Measurements from ENCODE around the gene SLC25A42. TPM values are rescaled to one million over a fixed set of nuclear protein-coding genes. Genes with fewer than 3 reads are reported as not detected.
"Not testable (repeated sequence)": the region's sequence is repeated elsewhere in the genome, so short reads cannot be mapped to it uniquely, and the experiment has no call there.

SLC25A42 gene, protein sequence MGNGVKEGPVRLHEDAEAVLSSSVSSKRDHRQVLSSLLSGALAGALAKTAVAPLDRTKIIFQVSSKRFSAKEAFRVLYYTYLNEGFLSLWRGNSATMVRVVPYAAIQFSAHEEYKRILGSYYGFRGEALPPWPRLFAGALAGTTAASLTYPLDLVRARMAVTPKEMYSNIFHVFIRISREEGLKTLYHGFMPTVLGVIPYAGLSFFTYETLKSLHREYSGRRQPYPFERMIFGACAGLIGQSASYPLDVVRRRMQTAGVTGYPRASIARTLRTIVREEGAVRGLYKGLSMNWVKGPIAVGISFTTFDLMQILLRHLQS
- 1 to 10 TPM; 6.7 to 8.5 TPM for total RNA-seq

GRCh38 chr19:19063183-19064097, at the start of gene SLC25A42:
Gene SLC25A42 (plus strand): TSS chr19:19063994. CDS start chr19:19096125, 32,131 bp downstream.
- DNase-seq: peak; percentile 99
- peaks cover 3% of the 10 kb centered on the region for H3K36me3 Mint-ChIP-seq (ENCODE audit: low read depth)
- peak within 1 kb of the TSS; percentile 83 for H3K27ac Mint-ChIP-seq
- CTCF ChIA-PET: interaction anchor here (0.8 to 1.7 kb wide), 5 partner anchors 9 to 82 kb away, joined by 3 to 6 read pairs (median 5); no protein-coding TSS in a partner anchor
- peaks cover 41% of the 10 kb centered on the region for H3K4me1 Mint-ChIP-seq (ENCODE audit: low read depth)
- peak within 1 kb of the TSS; percentile 85 for H3K4me3 Mint-ChIP-seq
- H3K9me3 Mint-ChIP-seq: no peaks in the 10 kb centered on the region
- intact Hi-C loops (cut with micrococcal nuclease): loop anchor here (1.0 to 2.0 kb wide), 9 partner anchors 30 to 541 kb away; partner anchors contain the start of genes ARMC6, BORCS8, COPE and DDX49
- H3K27me3 Mint-ChIP-seq (ENCODE audit: low read depth): no peaks in the 10 kb centered on the region

GRCh38 chr19:19021115-19021514, 42.7 kb upstream of the SLC25A42 start:
- Mint-ChIP-seq H3K36me3 (ENCODE audit: low read depth) (peaks cover 48% of the 10 kb centered on the region), H3K9me3 (no peaks in the 10 kb centered on the region), H3K27ac (no peak overlapping the region), H3K4me3 (no peak overlapping the region), H3K27me3 (ENCODE audit: low read depth) (no peaks in the 10 kb centered on the region), H3K4me1 (ENCODE audit: low read depth) (peaks cover 25% of the 10 kb centered on the region)
- intact Hi-C loops (cut with micrococcal nuclease): no loop called here
- DNase-seq: no peak
- CTCF ChIA-PET: interaction anchor here (0.6 to 1.0 kb wide), 3 partner anchors 12 to 129 kb away, joined by 3 read pairs; no protein-coding TSS in a partner anchor

GRCh38 chr19:19022380-19022961, 41.3 kb upstream of the SLC25A42 start:
- CTCF ChIA-PET: no interaction called here
- Mint-ChIP-seq H3K27me3 (ENCODE audit: low read depth) (no peaks in the 10 kb centered on the region), H3K4me3 (no peak overlapping the region), H3K4me1 (ENCODE audit: low read depth) (peaks cover 28% of the 10 kb centered on the region), H3K27ac (no peak overlapping the region), H3K9me3 (no peaks in the 10 kb centered on the region), H3K36me3 (ENCODE audit: low read depth) (peaks cover 48% of the 10 kb centered on the region)
- no peak for DNase-seq
- intact Hi-C loops (cut with micrococcal nuclease): no loop called here

DNA sequence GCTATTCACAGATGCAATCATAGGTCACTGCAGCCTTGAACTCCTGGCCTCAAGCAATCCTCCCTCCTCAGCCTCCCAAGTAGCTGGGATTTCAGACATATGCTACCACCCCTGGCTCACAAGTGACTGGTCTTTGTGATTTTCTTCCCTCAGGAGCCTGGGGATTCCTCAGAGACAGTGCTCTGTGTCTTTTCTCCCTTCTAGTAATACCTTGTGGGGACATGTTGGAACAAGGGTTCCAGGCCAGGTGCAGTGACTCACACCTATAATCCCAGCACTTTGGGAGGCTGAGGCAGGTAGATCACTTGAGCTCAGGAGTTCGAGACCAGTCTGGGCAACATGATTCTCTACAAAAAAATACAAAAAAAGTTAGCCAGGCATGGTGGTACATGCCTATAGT, 40.4 kb upstream of the SLC25A42 start:
- H3K9me3 Mint-ChIP-seq; H3K27me3 Mint-ChIP-seq (ENCODE audit: low read depth); DNase-seq; H3K4me3 Mint-ChIP-seq; intact Hi-C loops (cut with micrococcal nuclease); CTCF ChIA-PET; H3K27ac Mint-ChIP-seq: not testable (repeated sequence)
- peaks cover 29% of the 10 kb centered on the region for H3K4me1 Mint-ChIP-seq (ENCODE audit: low read depth)
- peaks cover 47% of the 10 kb centered on the region for H3K36me3 Mint-ChIP-seq (ENCODE audit: low read depth)

GRCh38 chr19:19025861-19026260, 37.9 kb upstream of the SLC25A42 start:
- Mint-ChIP-seq H3K27me3 (ENCODE audit: low read depth) (no peaks in the 10 kb centered on the region), H3K4me1 (ENCODE audit: low read depth) (peaks cover 35% of the 10 kb centered on the region), H3K27ac (no peak overlapping the region), H3K36me3 (ENCODE audit: low read depth) (peaks cover 51% of the 10 kb centered on the region), H3K9me3 (no peaks in the 10 kb centered on the region), H3K4me3 (no peak overlapping the region)
- DNase-seq: no peak
- intact Hi-C loops (cut with micrococcal nuclease): no loop called here
- CTCF ChIA-PET: no interaction called here

GRCh38 chr19:19026299-19026971, 37.4 kb upstream of the SLC25A42 start:
- no peaks in the 10 kb centered on the region for H3K9me3 Mint-ChIP-seq
- no peaks in the 10 kb centered on the region for H3K27me3 Mint-ChIP-seq (ENCODE audit: low read depth)
- peak; percentile 12 for DNase-seq
- H3K4me1 Mint-ChIP-seq (ENCODE audit: low read depth): peaks cover 35% of the 10 kb centered on the region
- CTCF ChIA-PET: no interaction called here
- no peak overlapping the region for H3K27ac Mint-ChIP-seq
- intact Hi-C loops (cut with micrococcal nuclease): no loop called here
- peaks cover 50% of the 10 kb centered on the region for H3K36me3 Mint-ChIP-seq (ENCODE audit: low read depth)
- no peak overlapping the region for H3K4me3 Mint-ChIP-seq

GRCh38 chr19:19027228-19027627, 36.6 kb upstream of the SLC25A42 start:
- no peaks in the 10 kb centered on the region for H3K27me3 Mint-ChIP-seq (ENCODE audit: low read depth)
- H3K27ac Mint-ChIP-seq: no peak overlapping the region
- peaks cover 53% of the 10 kb centered on the region for H3K36me3 Mint-ChIP-seq (ENCODE audit: low read depth)
- intact Hi-C loops (cut with micrococcal nuclease): no loop called here
- no peak overlapping the region for H3K4me3 Mint-ChIP-seq
- CTCF ChIA-PET: interaction anchor here (0.6 kb wide), 2 partner anchors 26 to 125 kb away, joined by 3 read pairs; no protein-coding TSS in a partner anchor
- H3K4me1 Mint-ChIP-seq (ENCODE audit: low read depth): peaks cover 40% of the 10 kb centered on the region
- DNase-seq: no peak
- H3K9me3 Mint-ChIP-seq: no peaks in the 10 kb centered on the region

DNA sequence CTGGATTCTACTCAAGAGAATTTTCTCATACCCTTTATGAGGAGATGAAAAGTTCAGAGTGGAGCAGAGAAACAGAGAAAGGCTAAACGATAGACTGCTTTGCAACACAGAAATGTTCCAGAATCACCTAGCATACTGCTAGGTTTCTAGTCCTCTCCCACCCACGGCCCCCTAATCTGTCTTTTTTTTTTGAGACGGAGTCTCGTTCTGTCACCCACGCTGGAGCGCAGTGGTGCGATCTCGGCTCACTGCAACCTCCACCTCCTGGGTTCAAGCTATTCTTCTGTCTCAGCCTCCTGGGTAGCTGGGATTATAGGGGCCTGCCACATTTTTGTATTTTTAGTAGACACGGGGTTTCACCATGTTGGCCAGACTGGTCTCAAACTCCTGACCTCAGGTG, 35.3 kb upstream of the SLC25A42 start:
- Mint-ChIP-seq H3K27ac (no peak overlapping the region), H3K36me3 (ENCODE audit: low read depth) (peaks cover 48% of the 10 kb centered on the region), H3K9me3 (no peaks in the 10 kb centered on the region), H3K4me1 (ENCODE audit: low read depth) (peaks cover 30% of the 10 kb centered on the region), H3K4me3 (no peak overlapping the region), H3K27me3 (ENCODE audit: low read depth) (no peaks in the 10 kb centered on the region)
- DNase-seq: no peak
- intact Hi-C loops (cut with micrococcal nuclease): no loop called here
- CTCF ChIA-PET: interaction anchor here (0.5 kb wide), 1 partner anchor 23 kb away, joined by 4 read pairs; no protein-coding TSS in a partner anchor

DNA sequence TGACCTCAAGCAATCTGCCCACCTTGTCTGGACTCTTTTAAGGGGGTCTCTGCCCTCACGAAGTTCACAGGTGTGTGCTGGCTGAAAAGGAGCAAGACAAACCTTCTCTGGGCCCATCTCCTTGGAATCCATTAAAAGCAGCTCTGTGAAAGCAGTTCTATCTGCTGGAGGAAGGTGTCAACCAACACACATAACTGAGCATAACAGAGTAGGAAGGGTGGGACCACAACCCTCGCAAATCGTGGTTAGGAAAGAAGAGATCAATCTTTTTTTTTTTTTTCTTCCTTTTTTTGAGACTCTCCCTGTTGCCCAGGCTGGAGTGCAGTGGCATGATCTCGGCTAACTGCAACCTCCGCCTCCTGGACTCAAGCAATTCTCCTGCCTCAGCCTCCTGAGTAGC, 31.9 kb upstream of the SLC25A42 start:
- peaks cover 42% of the 10 kb centered on the region for H3K4me1 Mint-ChIP-seq (ENCODE audit: low read depth)
- intact Hi-C loops (cut with micrococcal nuclease): loop anchor here (2.0 to 5.0 kb wide), 3 partner anchors 105 to 489 kb away; partner anchors contain the start of genes FKBP8, TMEM161A and UPF1
- H3K27me3 Mint-ChIP-seq (ENCODE audit: low read depth): no peaks in the 10 kb centered on the region
- H3K27ac Mint-ChIP-seq: no peak overlapping the region
- CTCF ChIA-PET: interaction anchor here (0.6 to 0.7 kb wide), 2 partner anchors 127 to 338 kb away, joined by 3 read pairs; no protein-coding TSS in a partner anchor
- no peak for DNase-seq
- no peaks in the 10 kb centered on the region for H3K9me3 Mint-ChIP-seq
- peaks cover 32% of the 10 kb centered on the region for H3K36me3 Mint-ChIP-seq (ENCODE audit: low read depth)
- peak overlapping the region; percentile 95 for H3K4me3 Mint-ChIP-seq

- Mint-ChIP-seq H3K27ac (peak overlapping the region; percentile 86), H3K4me1 (ENCODE audit: low read depth) (peaks cover 39% of the 10 kb centered on the region), H3K4me3 (peak overlapping the region; percentile 95), H3K27me3 (ENCODE audit: low read depth) (no peaks in the 10 kb centered on the region), H3K9me3 (no peaks in the 10 kb centered on the region), H3K36me3 (ENCODE audit: low read depth) (peaks cover 28% of the 10 kb centered on the region)
- CTCF ChIA-PET: no interaction called here
- intact Hi-C loops (cut with micrococcal nuclease): loop anchor here (1.0 to 5.0 kb wide), 8 partner anchors 31 to 490 kb away; partner anchors contain the start of genes BORCS8, COPE, DDX49 and FKBP8
- DNase-seq: peak; percentile 92
Observed at GRCh38 chr19:19032420-19033175, 31.2 kb upstream of the SLC25A42 start.

DNA sequence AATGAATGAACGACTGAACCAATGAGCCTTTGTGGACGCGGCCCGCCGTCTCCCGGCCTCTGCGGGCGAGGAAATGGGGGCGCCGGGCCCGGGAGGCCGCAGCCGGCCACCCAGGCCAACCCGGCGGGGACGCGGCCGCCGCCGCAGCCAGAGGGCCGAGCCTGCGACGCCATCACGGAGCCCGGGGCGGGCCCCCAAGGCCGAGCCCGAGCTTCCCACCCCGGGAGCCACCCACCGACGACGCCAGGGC, 30.7 kb upstream of the SLC25A42 start:
- H3K4me1 Mint-ChIP-seq (ENCODE audit: low read depth): peaks cover 37% of the 10 kb centered on the region
- CTCF ChIA-PET: interaction anchor here (0.6 kb wide), 1 partner anchor 36 kb away, joined by 3 read pairs; no protein-coding TSS in a partner anchor
- DNase-seq: no peak
- no peaks in the 10 kb centered on the region for H3K9me3 Mint-ChIP-seq
- H3K4me3 Mint-ChIP-seq: peak overlapping the region; percentile 95
- H3K36me3 Mint-ChIP-seq (ENCODE audit: low read depth): peaks cover 28% of the 10 kb centered on the region
- H3K27me3 Mint-ChIP-seq (ENCODE audit: low read depth): no peaks in the 10 kb centered on the region
- peak overlapping the region; percentile 86 for H3K27ac Mint-ChIP-seq
- intact Hi-C loops (cut with micrococcal nuclease): loop anchor here (1.0 to 5.0 kb wide), 8 partner anchors 30 to 490 kb away; partner anchors contain the start of genes BORCS8, COPE, DDX49 and FKBP8

Measured in activated naive CD4-positive, alpha-beta T cell treated with anti-CD3 and anti-CD28 coated beads for 36 hours (primary cell).